ENCODE measurements around the gene ABHD17A.
A peak's percentile ranks its signal among the peaks of the same experiment; 100 is the strongest.

Gene ABHD17A

DNA sequence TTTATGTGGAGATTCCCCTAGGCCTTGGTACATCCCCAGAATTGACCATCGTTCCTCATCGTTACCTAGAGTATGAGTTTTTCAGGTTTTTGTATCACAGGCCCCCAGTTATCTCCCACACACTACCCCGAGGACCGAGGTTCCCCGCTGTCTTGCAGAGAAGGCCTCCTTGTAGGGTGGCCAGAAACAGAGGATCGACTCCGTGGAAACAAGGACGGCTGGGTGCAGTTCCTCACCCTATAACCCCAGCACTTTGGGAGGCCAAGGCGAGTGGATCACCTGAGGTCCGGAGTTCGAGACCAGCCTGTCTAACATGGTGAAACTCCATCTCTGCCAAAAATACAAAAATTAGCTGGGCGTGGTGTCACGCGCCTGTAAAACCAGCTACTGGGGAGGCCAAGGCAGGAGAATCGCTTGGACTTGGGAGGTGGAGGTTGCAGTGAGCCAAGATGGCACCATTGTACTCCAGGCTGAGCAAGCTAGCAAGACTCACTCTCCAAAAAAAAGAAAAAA, 20.6 kb upstream of the ABHD17A start:
- TF ChIP-seq, protein P1, sequence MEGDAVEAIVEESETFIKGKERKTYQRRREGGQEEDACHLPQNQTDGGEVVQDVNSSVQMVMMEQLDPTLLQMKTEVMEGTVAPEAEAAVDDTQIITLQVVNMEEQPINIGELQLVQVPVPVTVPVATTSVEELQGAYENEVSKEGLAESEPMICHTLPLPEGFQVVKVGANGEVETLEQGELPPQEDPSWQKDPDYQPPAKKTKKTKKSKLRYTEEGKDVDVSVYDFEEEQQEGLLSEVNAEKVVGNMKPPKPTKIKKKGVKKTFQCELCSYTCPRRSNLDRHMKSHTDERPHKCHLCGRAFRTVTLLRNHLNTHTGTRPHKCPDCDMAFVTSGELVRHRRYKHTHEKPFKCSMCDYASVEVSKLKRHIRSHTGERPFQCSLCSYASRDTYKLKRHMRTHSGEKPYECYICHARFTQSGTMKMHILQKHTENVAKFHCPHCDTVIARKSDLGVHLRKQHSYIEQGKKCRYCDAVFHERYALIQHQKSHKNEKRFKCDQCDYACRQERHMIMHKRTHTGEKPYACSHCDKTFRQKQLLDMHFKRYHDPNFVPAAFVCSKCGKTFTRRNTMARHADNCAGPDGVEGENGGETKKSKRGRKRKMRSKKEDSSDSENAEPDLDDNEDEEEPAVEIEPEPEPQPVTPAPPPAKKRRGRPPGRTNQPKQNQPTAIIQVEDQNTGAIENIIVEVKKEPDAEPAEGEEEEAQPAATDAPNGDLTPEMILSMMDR (IDR thresholded peaks at IDR 0.05; ENCODE audit: low read depth, low read length, missing control alignments) = no peak
- H3K4me3 ChIP-seq (replicated peaks; ENCODE audit: low read depth, low read length) = peak overlapping the region; percentile 63
- no peak for DNase-seq (ENCODE audit: extremely low read depth, low read depth)

DNA sequence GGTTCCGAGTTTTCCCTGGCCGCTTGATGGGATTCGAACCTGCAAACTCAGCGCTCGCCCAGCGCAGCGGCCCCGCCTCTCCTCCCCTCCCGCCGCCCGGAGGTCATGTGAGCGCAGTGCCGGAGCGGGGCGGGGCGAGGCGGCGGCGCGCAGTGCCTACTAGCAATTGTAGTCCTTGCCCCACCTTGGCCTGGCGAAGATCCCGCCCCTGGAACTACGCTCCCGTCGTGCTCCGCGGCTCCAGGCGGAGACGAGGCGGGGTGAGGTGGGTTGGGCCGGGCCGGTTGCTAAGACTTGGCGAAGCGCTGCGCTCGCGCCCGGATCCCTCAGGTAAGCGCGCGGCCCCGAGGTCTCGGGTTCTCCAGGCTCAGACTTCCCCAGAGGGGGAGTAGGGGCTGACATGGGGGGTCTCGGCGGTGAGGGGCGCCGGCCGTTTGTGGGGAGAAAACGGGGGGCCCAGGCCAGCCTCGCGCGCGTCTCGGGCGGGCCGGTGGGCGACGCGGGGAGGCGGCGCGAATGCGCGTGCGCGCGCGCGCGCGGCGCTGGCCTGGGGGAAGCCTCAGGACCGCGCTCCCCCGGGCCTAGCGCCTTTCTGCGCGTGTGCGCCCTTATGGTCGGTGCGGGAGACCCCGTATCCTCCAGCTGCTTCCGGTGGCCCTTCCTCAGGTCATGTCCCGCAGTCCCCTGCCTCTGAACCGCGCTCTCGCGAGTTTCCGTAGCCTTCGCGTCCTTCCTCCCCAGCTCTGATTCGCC, 20.0 kb upstream of the ABHD17A start, which contains the start of the genes ADAT3 and SCAMP4:
TSS of gene ADAT3 (plus strand) at position 290 of the 753 bp plus-strand sequence. CDS start 6,649 bp downstream, outside the sequence.
TSS of gene SCAMP4 (plus strand) at position 290 of the 753 bp plus-strand sequence. CDS start 9,621 bp downstream, outside the sequence.
- DNase-seq (ENCODE audit: extremely low read depth, low read depth) = peak; percentile 94
- TF ChIP-seq, protein P1 (IDR thresholded peaks at IDR 0.05; ENCODE audit: low read depth, low read length, missing control alignments) = no peak
- peak within 1 kb of the TSS; percentile 63 for H3K4me3 ChIP-seq (replicated peaks; ENCODE audit: low read depth, low read length)

DNA sequence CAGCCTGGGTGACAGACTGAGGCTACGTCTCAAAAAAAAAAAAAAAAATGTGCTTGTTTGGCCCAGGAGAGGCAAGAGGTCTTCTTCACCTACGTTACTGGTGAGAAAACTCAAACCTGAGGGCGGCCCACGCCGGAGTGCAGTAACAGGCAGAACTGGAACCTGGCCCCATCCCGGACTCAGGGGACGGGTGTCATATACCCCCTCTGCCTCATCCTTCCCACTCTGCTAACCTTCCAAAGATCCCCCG, 19.5 kb upstream of the ABHD17A start:
- H3K4me3 ChIP-seq (replicated peaks; ENCODE audit: low read depth, low read length) = peak overlapping the region; percentile 63
- TF ChIP-seq, protein P1 (IDR thresholded peaks at IDR 0.05; ENCODE audit: low read depth, low read length, missing control alignments) = no peak
- no peak for DNase-seq (ENCODE audit: extremely low read depth, low read depth)

- no peak overlapping the region for H3K4me3 ChIP-seq (replicated peaks; ENCODE audit: low read depth, low read length)
- TF ChIP-seq, protein P1 (IDR thresholded peaks at IDR 0.05; ENCODE audit: low read depth, low read length, missing control alignments) = no peak
- DNase-seq (ENCODE audit: extremely low read depth, low read depth) = no peak
Observed at GRCh38 chr19:1902923-1903322, 17.6 kb upstream of the ABHD17A start.

DNA sequence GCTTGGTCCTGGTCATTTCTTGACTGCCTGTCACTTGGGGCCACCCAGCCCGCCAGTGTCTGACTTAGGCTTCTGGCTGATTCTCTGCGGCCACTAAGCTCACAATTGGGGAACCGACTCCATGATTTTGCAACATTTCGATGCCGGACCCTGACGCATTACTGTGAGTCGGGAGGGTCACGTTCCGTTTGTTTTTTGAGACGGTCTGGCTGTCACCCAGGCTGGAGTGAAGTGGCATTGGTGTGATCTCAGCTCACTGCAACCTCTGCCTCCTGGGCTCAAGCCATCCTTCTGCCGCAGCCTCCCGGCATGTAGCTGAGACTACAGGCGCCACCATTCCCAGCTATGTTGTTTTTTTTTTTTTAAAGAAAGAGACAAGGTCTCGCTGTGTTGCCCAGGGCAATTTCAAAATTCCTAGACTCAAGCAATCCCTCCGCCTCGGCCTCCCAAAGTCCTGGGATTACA, 16.7 kb upstream of the ABHD17A start:
- no peak for DNase-seq (ENCODE audit: extremely low read depth, low read depth)
- TF ChIP-seq, protein P1 (IDR thresholded peaks at IDR 0.05; ENCODE audit: low read depth, low read length, missing control alignments) = no peak
- H3K4me3 ChIP-seq (replicated peaks; ENCODE audit: low read depth, low read length) = no peak overlapping the region

DNA sequence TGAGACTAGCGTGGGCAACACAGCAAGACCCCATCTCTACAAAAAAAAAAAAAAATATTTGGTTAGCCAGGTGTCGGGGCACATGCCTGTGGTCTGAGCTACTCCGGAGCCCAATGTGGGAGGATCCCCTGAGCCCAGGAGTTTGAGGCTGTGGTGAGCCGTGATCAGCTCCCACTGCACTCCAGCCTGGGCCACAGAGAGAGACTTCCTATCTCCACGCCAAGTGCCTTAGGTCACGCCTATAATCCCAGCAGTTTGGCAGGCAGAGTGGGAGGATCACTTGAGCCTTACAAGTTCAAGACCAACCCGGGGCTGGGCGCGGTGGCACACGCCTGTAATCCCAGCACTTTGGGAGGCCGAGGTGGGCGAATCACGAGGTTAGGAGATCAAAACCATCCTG, 11.2 kb upstream of the ABHD17A start:
- TF ChIP-seq, protein P1 (IDR thresholded peaks at IDR 0.05; ENCODE audit: low read depth, low read length, missing control alignments) = no peak
- no peak for DNase-seq (ENCODE audit: extremely low read depth, low read depth)
- H3K4me3 ChIP-seq (replicated peaks; ENCODE audit: low read depth, low read length) = no peak overlapping the region
